Hepatocyte (in vitro differentiated cells): ENCODE results near the gene UBE2J2. TPM values are rescaled to one million over a fixed set of nuclear protein-coding genes. Genes with fewer than 3 reads are reported as not detected.

Source experiments
- DNase-seq: peaks from one replicate; pipeline ENCODE4 v3.0.0-alpha.2; 2016; ENCODE audit warnings: low spot score
- H2AFZ ChIP-seq: fragments of 200-600 bp; sonication (generic); 2 replicates; pipeline ENCODE4 v1.6.0; 2016; ENCODE audit warnings: antibody characterized with exemption, mild to moderate bottlenecking
- H3K27ac ChIP-seq: fragments of 200-600 bp; sonication (generic); 2 replicates; pipeline ENCODE4 v1.5.1; 2016; ENCODE audit warnings: mild to moderate bottlenecking
- H3K27me3 ChIP-seq: fragments of 200-600 bp; sonication (generic); 2 replicates; pipeline ENCODE4 v1.6.1; 2016
- H3K36me3 ChIP-seq: fragments of 200-600 bp; sonication (generic); replicated peaks from 2 replicates; pipeline ENCODE4 v1.5.1; 2016; ENCODE audit warnings: low read depth; ENCODE audit not compliant: insufficient read depth
- H3K4me1 ChIP-seq: fragments of 200-600 bp; sonication (generic); 2 replicates; pipeline ENCODE4 v1.5.1; 2016; ENCODE audit warnings: mild to moderate bottlenecking, moderate library complexity; ENCODE audit not compliant: insufficient read depth
- H3K4me2 ChIP-seq: fragments of 200-600 bp; sonication (generic); 2 replicates; pipeline ENCODE4 v1.6.0; 2016
- H3K4me3 ChIP-seq: fragments of 200-600 bp; sonication (generic); 2 replicates; pipeline ENCODE4 v1.5.1; 2016; ENCODE audit warnings: mild to moderate bottlenecking
- H3K79me2 ChIP-seq: fragments of 200-600 bp; sonication (generic); 2 replicates; pipeline ENCODE4 v1.6.0; 2017; ENCODE audit warnings: mild to moderate bottlenecking
- H3K9me2 ChIP-seq: fragments of 200-600 bp; sonication (generic); replicated peaks from 2 replicates; pipeline ENCODE4 v1.6.0; 2017; ENCODE audit warnings: mild to moderate bottlenecking; ENCODE audit not compliant: insufficient read depth
- H3K9me3 ChIP-seq: fragments of 200-600 bp; sonication (generic); 2 replicates; pipeline ENCODE4 v1.5.1; 2016; ENCODE audit warnings: low read depth, mild to moderate bottlenecking
- H4K20me1 ChIP-seq: fragments of 200-600 bp; sonication (generic); 2 replicates; pipeline ENCODE4 v1.6.0; 2016; ENCODE audit warnings: mild to moderate bottlenecking; ENCODE audit not compliant: insufficient read depth, poor library complexity, severe bottlenecking
- CTCF ChIP-seq: fragments of 200-600 bp; sonication (generic); IDR thresholded peaks from 2 replicates; pipeline ENCODE4 v1.5.1; 2016; ENCODE audit warnings: antibody characterized with exemption, mild to moderate bottlenecking; ENCODE audit not compliant: poor library complexity
- EZH2 ChIP-seq: fragments of 200-600 bp; sonication (generic); IDR thresholded peaks from 2 replicates; pipeline ENCODE4 v1.6.1; 2016; ENCODE audit warnings: antibody characterized with exemption, mild to moderate bottlenecking, borderline replicate concordance
- EZH2phosphoT487 ChIP-seq: fragments of 200-600 bp; sonication (generic); IDR thresholded peaks from one replicate; pipeline ENCODE4 v1.6.1; 2018; ENCODE audit warnings: antibody characterized with exemption, mild to moderate bottlenecking, low read depth, moderate library complexity; ENCODE audit not compliant: unreplicated experiment, severe bottlenecking
- WGBS: methylation state at CpG from one replicate; pipeline ENCODE4 v1.1.6; 2016; ENCODE audit warnings: low lambda C conversion rate; ENCODE audit errors: missing lambda C conversion rate; 5-methylcytosine and 5-hydroxymethylcytosine counted together
- polyA plus RNA-seq: library from polyadenylated mRNA; unstranded; fragments of >200 nt; fragmentation: Nextera tagmentation; extraction: Ambion mirVana; gene quantifications from 2 replicates; pipeline ENCODE4 v1.2.1, GENCODE V29; 2016
- total RNA-seq: library from RNA; depleted of rRNA; stranded (reverse); fragments of >200 nt; gene quantifications from 2 replicates; pipeline ENCODE4 v1.2.3, GENCODE V29; 2014

Gene UBE2J2
- total and polyA plus RNA-seq, 2 experiments from 2014 or later, result 31.7 to 66.7 TPM

DNA sequence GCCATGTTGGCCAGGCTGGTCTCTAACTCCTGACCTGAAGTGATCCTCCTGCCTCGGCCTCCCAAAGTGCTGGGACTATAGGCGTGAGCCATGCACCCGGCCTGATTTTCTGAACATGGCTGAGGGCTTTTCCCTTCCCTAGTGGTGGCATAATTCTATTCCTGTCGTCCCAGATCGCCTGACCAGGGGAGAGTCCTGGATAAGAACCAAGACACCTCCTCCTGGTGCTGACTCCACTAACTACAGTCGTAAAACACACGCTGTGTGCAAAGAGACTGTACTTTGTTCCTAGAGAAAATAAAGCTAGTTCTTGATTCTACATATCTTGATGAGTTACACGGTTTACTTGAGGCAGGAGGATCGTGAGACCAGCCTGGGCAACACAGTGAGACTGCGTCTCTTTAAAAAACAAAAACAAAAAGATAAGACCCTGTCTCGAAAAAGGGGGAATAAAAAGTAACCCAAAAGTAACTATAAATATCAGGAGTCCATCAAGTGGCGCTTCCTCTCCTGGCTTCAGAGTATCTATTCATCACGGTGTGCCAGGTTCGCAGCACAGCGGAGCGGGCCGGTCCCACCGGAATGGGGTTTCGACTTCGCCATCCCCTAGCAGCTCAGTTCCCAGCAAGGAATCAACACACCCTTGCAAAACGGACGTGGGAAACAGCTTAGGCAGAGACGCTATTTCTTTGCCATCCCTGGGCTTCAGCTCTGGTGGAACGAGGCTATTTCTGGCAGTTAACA is 42.8 kb downstream of the UBE2J2 start:
- Histone ChIP-seq H3K9me2 (no peaks in the 10 kb centered on the region), H3K27me3 (no peaks in the 10 kb centered on the region), H3K79me2 (peaks cover 72% of the 10 kb centered on the region), H3K4me3 (peak overlapping the region; percentile 86), H3K27ac (peak overlapping the region; percentile 95), H3K36me3 (no peaks in the 10 kb centered on the region), H3K9me3 (no peaks in the 10 kb centered on the region), H3K4me2 (peak overlapping the region; percentile 91), H3K4me1 (peaks cover 18% of the 10 kb centered on the region), H2AFZ (peak overlapping the region; percentile 47), H4K20me1 (peaks cover 28% of the 10 kb centered on the region)
- 22% methylated on average over 24 of the region's 24 CpGs for WGBS
- TF ChIP-seq EZH2 (no peak), CTCF (peak; percentile 26)
- DNase-seq, result peak; percentile 81

- Histone ChIP-seq H3K4me2 (peak overlapping the region; percentile 91), H4K20me1 (peaks cover 38% of the 10 kb centered on the region), H3K79me2 (peaks cover 78% of the 10 kb centered on the region), H3K36me3 (no peaks in the 10 kb centered on the region), H3K27ac (peak overlapping the region; percentile 95), H3K9me3 (no peaks in the 10 kb centered on the region), H3K4me1 (peaks cover 18% of the 10 kb centered on the region), H3K4me3 (no peak overlapping the region), H3K27me3 (no peaks in the 10 kb centered on the region), H2AFZ (no peak overlapping the region), H3K9me2 (no peaks in the 10 kb centered on the region)
- 95% methylated on average over 19 of the region's 19 CpGs for whole genome bisulfite sequencing
- DNase-seq, result no peak
- TF ChIP-seq CTCF (no peak), EZH2phosphoT487 (no peak), EZH2 (no peak)
Observed at GRCh38 chr1:1229770-1230169, 43.9 kb downstream of the UBE2J2 start.

GRCh38 chr1:1228596-1229321 is 44.9 kb downstream of the UBE2J2 start:
- Histone ChIP-seq H3K9me3 (no peaks in the 10 kb centered on the region), H4K20me1 (peaks cover 44% of the 10 kb centered on the region), H2AFZ (no peak overlapping the region), H3K27ac (no peak overlapping the region), H3K27me3 (no peaks in the 10 kb centered on the region), H3K36me3 (no peaks in the 10 kb centered on the region), H3K79me2 (peaks cover 75% of the 10 kb centered on the region), H3K4me1 (peaks cover 18% of the 10 kb centered on the region), H3K4me2 (no peak overlapping the region), H3K9me2 (no peaks in the 10 kb centered on the region), H3K4me3 (no peak overlapping the region)
- WGBS, result 95% methylated on average over 24 of the region's 28 CpGs
- no peak for DNase-seq
- no peak for TF ChIP-seq EZH2
- no peak for TF ChIP-seq CTCF
- TF ChIP-seq EZH2phosphoT487, result no peak
